GM12864 (cell line): ENCODE measurements around the gene CLBA1.

Source experiments
- DNase-seq: peaks from one replicate; pipeline ENCODE4 v3.0.0-alpha.2; 2011; ENCODE audit warnings: low read depth
- H3K4me3 ChIP-seq: 2 replicates; pipeline ENCODE4 v1.5.1; 2011; ENCODE audit warnings: mild to moderate bottlenecking, low read depth, low read length, control low read depth
- TF ChIP-seq, protein P1 (sequence below): IDR thresholded peaks from 2 replicates; pipeline ENCODE4 v1.5.1; 2011; ENCODE audit warnings: low read depth, mild to moderate bottlenecking, moderate library complexity, low read length, control low read depth, inconsistent platforms; ENCODE audit errors: missing control alignments

Gene CLBA1

GRCh38 chr14:104992501-104992900, 6.9 kb downstream of the CLBA1 start:
- DNase-seq: no peak
- H3K4me3 ChIP-seq: no peak overlapping the region
- TF ChIP-seq, protein P1, sequence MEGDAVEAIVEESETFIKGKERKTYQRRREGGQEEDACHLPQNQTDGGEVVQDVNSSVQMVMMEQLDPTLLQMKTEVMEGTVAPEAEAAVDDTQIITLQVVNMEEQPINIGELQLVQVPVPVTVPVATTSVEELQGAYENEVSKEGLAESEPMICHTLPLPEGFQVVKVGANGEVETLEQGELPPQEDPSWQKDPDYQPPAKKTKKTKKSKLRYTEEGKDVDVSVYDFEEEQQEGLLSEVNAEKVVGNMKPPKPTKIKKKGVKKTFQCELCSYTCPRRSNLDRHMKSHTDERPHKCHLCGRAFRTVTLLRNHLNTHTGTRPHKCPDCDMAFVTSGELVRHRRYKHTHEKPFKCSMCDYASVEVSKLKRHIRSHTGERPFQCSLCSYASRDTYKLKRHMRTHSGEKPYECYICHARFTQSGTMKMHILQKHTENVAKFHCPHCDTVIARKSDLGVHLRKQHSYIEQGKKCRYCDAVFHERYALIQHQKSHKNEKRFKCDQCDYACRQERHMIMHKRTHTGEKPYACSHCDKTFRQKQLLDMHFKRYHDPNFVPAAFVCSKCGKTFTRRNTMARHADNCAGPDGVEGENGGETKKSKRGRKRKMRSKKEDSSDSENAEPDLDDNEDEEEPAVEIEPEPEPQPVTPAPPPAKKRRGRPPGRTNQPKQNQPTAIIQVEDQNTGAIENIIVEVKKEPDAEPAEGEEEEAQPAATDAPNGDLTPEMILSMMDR: no peak

GRCh38 chr14:104993306-104993705, 7.7 kb downstream of the CLBA1 start:
- no peak for DNase-seq
- TF ChIP-seq, protein P1: no peak
- no peak overlapping the region for H3K4me3 ChIP-seq

DNA sequence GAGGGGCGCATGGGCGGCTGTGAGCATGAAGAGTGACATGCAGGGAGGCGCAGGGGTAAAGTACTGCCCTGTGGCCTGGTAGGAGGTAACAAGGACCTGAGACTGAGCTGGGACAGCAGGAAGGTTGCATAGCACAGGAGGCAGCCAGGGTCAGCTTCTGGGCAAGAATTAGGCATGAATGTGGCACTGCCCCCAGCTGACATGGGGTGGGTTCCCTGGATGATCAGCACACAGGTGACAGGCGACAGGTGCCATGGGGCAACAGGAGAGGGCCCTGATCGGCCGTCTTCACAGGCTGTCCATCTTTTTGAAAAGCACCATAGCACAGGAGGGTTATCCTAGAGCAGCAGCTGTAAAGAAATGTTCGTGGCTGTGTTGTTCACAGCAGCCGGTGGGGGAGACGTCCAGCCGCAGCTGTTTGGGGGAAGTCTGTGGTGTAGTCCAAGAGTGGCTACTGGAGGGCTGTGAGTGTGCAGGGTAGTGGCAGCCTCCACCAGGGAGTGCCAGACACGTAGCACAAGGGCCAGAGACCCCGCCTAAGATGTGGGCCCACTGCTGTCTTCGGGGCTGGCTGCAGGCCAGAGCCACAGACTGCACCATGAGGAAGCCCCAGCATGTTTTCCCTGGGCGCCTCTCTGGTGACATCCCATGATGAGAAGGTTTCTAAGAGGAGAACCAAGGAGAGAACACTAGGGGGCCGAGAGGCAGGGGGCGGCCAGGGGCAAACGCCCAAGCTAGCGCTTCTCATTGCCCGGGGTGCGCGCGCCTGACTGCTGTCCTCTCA, 8.4 kb downstream of the CLBA1 start:
- TF ChIP-seq, protein P1: no peak
- no peak overlapping the region for H3K4me3 ChIP-seq

DNA sequence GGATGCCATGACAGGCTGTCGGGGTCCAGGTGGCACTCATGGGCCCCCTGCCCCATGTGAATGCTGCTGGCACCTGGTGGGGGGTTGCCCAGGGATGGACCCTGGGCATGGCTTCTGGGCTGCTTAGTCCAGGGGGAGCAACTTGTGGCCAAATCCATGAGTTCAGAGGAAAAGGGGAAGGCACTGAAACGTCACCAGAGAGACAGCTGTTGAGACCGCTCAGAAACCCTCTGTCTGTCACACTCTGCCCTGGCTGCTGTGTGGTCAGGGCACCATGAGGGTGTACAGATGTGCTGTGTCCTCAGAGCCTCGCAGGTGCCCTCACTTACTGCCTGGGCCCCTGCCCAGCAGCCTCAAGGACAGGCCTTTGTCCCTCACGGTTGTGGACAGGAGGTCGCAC, 9.4 kb downstream of the CLBA1 start:
- DNase-seq: no peak
- H3K4me3 ChIP-seq: no peak overlapping the region
- TF ChIP-seq, protein P1: no peak

More for the DNA sequence above, 8.4 kb downstream of the CLBA1 start:
- DNase-seq: no peak

GRCh38 chr14:104996032-104996431, 10.4 kb downstream of the CLBA1 start:
- TF ChIP-seq, protein P1: no peak
- H3K4me3 ChIP-seq: no peak overlapping the region
- DNase-seq: no peak

DNA sequence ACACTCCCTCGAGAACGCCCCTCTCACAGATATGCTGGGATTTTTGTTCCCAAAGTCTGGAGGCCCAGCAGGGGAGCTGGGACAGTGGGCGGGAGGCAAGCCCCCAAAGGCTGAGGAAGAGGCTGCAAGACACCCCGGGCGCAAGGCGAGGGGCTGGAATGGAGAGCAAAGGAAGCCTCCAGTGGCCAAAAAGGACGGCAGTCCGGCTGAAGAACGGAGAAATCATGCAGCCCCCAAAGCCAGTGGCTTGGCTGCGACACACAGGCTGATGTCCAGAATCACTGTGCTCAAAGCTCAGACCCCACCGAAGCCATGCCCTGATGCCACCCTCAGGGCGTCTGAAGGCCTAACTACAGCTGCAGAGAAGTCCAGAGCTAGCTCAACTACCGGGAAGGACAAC, 10.9 kb downstream of the CLBA1 start:
- TF ChIP-seq, protein P1: no peak
- no peak for DNase-seq
- no peak overlapping the region for H3K4me3 ChIP-seq

DNA sequence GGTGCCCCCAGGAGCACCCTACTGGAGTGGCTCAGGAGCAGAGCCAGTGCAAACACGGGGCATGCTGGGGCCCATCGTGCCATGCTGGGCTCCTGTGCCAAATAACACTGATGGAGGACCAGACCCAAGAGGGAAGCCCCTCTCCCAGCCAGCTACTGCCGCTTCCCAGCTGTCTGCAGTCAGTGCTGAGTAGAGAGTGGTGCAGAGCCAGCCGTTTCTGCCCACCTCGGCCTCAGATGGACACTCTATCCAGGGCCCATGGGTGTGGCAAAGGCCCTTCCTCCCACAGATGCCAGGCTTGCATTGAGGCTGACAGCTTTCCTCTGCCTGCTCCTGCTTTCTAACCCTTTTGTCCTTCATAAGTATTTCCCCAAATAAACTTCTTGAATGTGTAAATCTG, 13.2 kb downstream of the CLBA1 start:
- no peak for DNase-seq
- TF ChIP-seq, protein P1: no peak
- no peak overlapping the region for H3K4me3 ChIP-seq
